ENCODE results near the gene RBFOX2.

Gene RBFOX2

DNA sequence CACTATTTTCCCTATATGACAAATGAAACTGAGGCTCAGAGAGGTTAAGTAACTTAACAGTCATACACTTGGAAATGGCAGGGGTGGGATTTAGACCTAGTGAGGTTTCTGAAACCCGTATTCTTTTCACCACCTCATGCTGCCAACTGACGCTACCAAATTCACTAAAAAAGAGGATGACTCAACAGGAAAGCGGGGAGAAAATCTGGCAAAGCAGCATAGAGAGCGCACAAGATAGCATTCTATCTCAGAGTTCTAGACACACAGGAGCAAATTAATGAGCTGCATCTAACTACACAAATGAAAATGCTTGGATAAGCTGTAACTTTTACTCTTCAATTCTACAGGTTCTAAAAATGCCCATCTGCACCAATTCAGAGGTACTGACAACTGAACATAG, 136.4 kb downstream of the RBFOX2 start:
- no peak for DNase-seq

DNA sequence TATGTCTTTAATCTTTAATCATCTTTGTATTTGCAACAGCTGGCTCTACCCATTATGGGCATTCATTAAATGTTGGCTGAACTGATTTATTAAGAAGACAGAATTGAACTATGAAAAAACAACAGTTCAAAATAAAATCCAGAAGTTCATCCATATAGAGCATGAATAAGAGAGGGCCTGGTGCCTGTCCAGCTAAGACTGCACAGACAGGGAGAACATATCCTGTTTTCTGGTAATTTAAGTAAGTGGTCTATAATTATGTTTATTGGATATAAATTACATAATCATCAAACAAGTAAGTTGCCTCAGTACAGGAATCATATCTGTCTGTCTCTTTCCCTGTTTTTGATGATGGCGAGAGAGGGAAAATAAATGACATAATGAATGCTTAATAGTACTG, 137.2 kb downstream of the RBFOX2 start:
- DNase-seq, result no peak

DNA sequence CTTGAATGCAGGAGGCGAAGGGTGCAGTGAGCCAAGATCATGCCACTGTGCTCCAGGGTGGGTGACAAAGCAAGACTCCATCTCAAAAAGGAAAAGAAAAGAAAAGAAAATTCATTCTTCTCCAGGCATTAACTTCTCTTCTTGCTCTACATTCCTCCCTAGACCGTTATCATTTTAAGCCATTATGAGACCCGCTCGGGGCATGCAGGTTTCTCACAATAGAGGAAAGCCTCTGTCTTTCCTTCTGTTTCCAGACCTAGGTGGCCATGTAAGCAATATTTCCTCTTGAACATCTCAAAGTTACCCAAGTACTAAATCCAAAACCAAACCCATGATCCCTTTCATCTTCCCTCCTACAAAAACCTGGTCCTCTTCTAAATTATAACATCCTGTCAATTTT, 139.6 kb downstream of the RBFOX2 start:
- no peak for DNase-seq

GRCh38 chr22:35888181-35888870, 140.3 kb downstream of the RBFOX2 start:
- no peak for DNase-seq

GRCh38 chr22:35887296-35887875, 141.2 kb downstream of the RBFOX2 start:
- no peak for DNase-seq

GRCh38 chr22:35886309-35886708, 142.3 kb downstream of the RBFOX2 start:
- no peak for DNase-seq

DNA sequence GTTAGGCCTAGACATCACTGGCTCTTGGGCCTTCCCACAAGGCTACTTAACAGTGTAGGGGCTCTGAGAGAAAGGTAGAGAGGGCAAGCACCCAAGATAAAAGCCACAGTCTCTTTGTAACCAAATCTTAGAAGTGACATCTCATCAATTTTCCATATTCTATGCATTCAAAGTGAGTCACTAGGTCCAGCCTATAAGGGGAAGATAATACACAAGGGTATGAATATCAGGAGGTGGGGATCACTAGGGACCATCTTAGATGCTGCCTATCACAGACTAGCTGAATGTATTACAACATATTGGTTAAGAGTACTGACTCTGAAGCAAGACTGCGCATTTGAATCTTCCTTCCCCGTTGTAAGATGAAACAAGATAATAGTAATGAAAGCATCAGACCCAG, 144.1 kb downstream of the RBFOX2 start:
- no peak for DNase-seq

- DNase-seq, result no peak
Measured at GRCh38 chr22:35883031-35883620, 145.5 kb downstream of the RBFOX2 start.

GRCh38 chr22:35882211-35883030, 146.2 kb downstream of the RBFOX2 start:
- no peak for DNase-seq

GRCh38 chr22:35879351-35879750, 149.3 kb downstream of the RBFOX2 start:
- DNase-seq, result no peak

GRCh38 chr22:35873426-35873825, 155.2 kb downstream of the RBFOX2 start:
- DNase-seq, result no peak

DNA sequence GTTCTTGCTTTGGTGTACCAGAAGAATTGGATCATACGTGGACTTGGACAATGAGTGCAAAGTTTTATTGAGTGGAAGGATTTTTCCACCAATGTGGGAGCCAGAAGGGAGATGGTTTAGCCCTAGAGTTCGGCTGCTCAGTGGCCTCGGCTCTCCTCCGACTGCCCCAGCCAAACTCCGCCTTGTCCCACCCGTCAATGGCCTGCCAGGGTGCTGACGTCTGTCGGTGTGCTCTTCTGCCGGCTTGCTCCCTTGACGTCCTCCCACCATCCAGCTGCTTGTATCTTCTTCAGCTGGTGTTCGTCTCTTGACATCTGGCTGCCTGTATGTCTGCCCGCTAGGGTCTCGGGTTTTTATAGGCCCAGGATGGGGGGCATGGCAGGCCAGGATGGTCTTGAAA, 156.2 kb downstream of the RBFOX2 start:
- no peak for DNase-seq

- no peak for DNase-seq
Measured at GRCh38 chr22:35870517-35871293, 157.9 kb downstream of the RBFOX2 start.

- no peak for DNase-seq
Measured at GRCh38 chr22:35868938-35869337, 159.7 kb downstream of the RBFOX2 start.

GRCh38 chr22:35866651-35867050, 162.0 kb downstream of the RBFOX2 start:
- no peak for DNase-seq

- DNase-seq, result no peak
Measured at GRCh38 chr22:35864545-35865165, 164.0 kb downstream of the RBFOX2 start.

GRCh38 chr22:35863432-35863831, 165.2 kb downstream of the RBFOX2 start:
- no peak for DNase-seq

GRCh38 chr22:35862697-35863096, 165.9 kb downstream of the RBFOX2 start:
- DNase-seq, result no peak

- DNase-seq, result no peak
Measured at GRCh38 chr22:35861451-35861850, 167.2 kb downstream of the RBFOX2 start.

DNA sequence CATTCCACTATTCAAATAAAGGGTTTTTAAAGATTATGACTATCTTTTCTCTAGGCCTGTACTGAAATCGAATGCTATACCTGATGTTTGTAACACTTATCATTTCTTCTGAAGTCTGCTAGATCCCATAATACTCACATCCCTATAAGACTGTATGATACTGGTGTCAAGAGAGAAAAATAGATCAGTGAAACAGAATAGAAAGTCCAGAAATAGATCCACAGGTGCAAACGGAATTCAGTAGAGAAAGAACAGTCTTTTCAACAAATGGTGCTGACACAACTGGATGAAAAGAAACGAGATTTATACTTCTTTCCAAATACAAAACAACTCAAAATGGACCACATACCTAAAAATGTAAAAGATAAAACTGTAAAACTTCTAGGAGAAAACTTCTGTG, 167.8 kb downstream of the RBFOX2 start:
- DNase-seq, result no peak

DNA sequence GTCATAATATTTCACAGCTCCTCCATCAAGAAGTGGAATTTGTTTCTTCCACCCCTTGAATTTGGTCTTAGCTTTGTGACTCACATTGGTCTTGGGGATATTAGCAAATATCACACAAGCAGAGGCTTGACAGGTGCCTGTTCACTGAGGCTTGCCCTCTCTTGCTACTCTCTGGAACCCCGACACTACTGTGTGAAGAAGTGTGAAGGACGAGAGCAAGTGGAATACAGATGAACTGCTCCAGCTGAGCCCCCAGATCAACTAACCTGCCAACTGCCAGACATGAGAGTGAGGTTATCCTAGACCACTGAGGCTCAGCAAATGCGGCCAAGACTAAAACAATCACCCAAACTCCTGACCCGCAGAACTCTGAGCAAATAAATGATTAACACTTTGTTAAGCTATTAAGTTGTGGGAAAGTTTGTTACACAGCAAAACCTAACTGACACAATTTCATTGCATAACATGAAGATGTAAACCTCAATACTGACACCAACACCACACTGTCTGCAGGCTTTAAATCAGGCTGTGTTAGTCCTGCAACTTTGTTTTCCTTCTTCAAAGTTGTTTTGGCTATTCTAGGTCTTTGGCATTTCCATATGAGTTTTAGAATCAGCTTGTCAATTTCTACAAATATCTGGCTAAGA, 168.4 kb downstream of the RBFOX2 start:
- DNase-seq, result no peak

DNA sequence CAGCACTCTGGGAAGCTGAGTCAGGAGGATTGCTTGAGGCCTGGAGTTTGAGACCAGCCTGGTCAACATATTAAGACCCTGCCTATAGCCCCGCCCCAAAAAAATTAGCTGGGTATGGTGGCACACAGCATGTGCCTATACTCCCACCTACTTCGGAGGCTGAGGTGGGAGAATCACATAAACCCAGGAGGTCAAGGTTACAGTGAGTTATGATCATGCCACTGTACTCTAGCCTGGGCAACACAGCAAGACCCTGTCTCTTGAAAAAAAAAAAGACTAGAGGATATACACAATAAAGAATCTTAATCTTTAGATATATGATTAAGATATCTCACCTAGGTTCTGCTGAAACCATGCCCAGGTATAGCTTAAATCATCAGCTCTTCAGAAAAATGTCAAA, 174.3 kb downstream of the RBFOX2 start:
- DNase-seq, result no peak
